GM19099 (cell line): Measurements from ENCODE around the gene IER5L.

Experiments used
- POLR2A ChIP-seq: IDR thresholded peaks from 3 replicates; pipeline ENCODE4 v1.6.1; 2011; ENCODE audit warnings: low read depth; ENCODE audit not compliant: insufficient read length; ENCODE audit errors: extremely low read depth

Gene IER5L

DNA sequence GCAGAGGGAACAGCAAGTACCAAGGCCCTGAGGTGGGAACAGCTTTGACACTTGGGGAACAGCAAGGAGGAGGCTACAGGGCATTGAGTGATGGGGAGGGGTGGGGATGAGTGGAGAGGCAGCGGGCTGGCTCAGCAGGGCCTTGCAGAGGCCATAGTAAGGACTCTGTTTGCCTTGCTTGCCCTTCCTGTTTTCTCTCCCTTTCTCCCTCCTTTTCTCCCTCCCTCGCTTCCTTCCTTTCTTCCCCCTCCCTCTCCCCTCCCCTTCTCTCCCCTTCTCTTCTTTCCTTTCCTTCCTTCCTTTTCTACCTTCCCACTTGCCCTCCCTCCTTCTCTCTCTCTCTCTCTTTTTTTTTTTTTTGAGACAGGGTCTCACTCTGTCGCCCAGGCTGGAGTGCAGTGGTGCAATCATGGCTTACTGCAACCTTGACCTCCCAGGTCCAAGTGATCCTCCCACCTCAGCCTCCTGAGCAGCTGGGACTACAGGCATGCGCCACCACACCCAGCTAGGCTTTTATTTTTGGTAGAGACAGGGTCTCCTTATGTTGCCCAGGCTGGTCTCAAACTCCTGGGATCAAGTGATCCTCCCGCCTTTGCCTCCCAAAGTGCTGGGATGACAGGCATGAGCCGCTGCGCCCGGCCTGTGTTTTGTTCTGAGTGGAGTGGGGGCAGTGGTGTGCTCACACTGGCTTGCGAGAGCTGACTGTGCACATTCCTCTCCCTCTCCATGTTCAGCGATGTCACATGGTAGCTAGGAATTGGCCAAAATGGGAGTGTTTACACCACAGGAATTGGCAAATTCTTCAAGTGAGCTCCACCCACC lies 17.1 kb downstream of the IER5L start:
- TF ChIP-seq POLR2A, result no peak

DNA sequence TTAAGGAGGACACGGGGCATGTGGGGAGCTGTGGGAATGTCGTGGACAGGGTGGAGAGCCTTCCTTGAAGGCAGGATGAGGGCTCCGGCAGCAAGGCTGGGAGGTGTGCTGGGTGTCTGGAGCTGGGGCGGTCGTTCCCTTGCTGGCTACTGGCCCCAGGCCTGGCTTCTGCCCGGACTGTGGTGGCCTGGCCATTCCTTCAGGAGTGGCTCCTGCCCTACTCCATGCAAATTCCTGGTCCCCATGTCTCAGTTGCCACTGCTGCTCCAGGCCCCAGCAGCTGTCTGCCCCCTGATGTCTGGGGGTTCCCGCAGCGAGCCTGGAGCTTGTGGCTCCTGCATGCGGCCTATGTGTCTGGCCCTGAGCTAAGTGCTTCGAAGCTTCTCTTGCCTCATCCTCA lies 21.9 kb downstream of the IER5L start:
- no peak for TF ChIP-seq POLR2A

DNA sequence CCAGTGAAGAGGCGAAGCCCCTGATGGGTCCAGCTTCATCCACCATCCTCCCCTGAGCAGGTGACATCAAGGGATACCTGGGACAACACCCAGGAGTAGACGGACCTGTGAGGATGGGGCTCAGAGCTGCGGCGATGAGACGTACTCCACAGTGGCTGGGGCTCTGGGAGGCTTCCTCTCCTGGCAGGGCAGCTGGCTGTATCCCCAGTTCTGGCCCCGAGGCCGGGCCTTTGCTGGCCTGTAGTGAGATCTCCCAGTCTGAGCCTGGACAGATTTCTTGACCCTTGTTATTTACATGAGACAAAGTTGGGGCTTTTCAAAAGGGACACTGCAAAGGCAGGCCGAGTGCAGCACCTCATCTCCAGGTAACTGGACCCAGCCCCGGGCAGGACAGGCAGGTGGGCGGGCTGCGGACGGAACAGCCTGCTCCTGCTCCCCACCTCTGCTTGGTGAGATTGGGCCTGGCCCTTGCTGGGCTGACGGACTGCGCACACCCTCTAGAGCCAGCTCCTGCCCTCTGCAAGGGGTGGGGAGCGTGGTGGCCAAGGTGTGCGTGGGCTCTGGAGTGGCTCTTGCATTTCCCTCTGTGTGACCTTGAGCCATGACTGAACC lies 23.1 kb downstream of the IER5L start:
- no peak for TF ChIP-seq POLR2A

DNA sequence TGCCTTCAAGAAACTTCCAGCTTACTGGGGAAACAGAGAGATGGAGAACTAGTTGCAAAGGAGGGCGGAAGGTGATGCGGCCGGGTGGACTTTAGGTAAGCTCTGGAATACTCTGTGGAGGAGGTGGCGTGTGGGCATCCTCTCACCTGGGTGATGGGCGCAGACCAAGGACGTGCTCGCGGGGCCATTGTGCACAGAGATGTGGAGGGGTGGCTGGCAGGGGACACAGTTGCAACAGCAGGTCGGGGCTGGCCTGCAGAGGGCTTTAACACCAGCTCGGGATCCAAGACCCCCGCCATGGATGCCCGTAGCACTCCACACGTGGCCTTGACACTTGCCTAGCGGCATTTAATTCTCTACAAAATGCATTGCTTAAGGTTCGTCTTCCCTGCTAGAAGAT lies 26.6 kb downstream of the IER5L start:
- no peak for TF ChIP-seq POLR2A

DNA sequence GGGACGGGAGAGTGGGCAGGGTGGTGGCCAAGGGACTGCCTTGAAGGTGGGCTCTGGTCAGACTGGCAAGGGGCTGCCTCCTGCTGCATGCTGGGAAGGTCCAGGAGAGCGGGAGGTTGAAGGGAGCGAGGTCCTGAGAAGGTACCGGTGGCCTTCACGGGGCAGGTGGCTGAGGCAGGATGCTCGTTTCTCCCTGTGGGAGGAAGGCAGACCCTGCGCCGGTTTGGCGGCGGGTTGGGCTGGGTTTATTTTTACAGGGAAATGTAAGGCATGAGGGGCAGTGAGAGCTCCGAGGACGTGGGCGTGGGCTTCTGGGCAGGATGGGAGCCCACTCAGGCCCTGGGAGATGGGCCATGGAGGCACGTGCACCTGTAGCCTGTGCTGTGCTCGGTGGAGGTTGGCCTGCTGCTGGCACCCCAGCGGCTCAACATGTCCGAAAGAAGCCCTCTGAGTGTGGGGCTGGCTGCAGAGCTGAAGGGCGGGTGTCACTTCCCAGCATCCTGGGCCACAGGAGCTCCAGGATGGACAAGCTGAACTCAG lies 27.3 kb downstream of the IER5L start:
- TF ChIP-seq POLR2A, result no peak

DNA sequence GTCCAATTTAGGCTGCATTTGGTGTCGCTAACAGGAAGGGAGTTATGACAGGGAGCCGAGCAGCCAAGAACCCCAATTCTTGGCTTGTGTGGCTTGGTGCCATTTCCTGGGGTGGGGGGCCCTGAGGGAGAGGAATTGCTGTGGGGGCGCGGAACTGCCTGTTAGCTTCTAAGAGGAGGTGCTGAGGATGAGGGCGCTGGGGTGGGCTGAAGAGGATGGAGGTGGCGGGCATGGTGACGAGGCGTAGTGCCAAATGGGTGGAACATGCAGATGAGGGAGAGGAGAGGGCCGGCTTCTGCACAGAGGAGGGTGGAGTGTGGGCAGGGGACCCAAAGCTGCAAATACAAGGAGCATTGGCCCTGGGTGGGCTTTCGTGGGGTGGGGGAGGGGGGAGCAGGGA lies 27.9 kb downstream of the IER5L start:
- no peak for TF ChIP-seq POLR2A

DNA sequence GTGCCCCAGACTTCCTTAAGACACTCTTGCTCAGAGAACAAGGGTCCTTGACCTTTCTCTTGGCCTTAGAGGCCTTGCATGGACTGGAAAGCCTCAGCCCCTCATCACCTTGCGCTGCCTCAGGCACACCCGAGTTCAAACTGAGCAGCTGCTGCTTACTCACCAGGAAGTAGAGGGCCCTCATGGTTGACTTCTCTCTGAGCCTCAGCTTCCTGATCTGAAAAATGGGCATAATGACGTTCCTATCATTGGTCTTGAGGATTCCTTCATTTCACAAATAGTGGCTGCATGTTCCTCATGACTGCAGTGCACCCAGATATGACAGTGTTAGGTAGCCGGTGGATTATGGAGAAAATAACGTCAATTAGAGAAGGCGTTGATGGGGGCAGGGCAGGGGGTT lies 28.6 kb downstream of the IER5L start:
- TF ChIP-seq POLR2A, result no peak

DNA sequence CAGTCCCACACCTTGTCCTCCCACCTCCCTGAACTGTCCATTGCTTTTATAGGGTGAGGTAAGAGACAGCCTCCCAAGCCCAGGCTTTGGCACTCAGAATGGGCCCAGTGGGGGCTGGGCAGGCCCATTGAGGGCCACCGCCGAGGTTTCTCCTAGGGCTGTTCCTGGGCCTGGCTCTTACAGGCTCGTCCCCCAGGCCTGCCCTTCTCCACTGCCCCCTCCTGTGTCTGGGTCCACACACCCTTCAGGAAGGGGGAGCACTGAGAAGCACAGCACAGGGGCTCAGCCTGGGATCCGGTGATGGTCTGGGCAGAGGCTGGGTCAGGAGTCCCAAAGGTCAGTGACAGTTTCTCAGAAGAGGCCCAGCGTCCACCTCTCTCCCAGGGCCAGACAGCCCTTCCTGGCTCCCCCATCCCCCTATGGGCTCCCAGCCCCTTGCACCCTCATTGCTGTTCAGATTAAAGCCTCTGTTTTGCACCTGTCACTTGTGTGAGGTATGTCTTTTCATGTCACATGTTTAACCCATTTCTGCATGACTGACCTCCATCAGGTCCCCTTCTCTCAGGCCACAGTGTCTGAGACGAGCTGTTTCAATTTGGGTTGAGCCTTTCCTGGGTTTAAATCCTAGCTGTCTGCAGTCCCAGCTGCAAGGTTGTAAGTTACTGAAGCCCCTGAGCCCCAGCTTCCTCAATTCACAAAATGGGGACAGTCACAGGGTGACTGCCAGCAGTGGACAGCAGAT lies 29.4 kb downstream of the IER5L start:
- no peak for TF ChIP-seq POLR2A

DNA sequence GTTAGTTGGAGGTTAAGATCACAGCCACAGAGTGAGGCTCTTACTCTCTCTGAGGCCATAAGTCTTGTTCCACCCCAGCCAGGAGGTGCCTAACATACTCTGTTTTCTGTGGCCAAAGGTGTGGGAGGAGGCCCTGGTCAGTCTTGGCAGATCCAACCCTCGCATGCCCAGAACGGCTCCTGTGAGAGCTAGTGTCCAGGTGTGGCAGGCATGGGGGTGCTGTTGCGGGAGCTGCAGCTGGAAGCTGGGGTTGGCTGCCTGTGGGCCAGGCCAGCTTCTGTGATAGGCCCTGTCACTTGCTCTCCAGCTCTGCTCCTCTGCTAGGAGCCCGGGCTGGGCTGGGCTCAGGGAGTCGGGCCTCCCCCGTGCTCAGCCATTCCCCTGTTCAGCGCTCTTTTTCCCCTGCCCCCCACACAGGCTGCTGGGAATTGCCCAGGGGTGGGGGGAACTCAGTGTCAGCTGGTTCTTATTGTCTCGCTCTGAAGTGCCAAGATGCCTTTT lies 31.6 kb downstream of the IER5L start:
- TF ChIP-seq POLR2A, result no peak

DNA sequence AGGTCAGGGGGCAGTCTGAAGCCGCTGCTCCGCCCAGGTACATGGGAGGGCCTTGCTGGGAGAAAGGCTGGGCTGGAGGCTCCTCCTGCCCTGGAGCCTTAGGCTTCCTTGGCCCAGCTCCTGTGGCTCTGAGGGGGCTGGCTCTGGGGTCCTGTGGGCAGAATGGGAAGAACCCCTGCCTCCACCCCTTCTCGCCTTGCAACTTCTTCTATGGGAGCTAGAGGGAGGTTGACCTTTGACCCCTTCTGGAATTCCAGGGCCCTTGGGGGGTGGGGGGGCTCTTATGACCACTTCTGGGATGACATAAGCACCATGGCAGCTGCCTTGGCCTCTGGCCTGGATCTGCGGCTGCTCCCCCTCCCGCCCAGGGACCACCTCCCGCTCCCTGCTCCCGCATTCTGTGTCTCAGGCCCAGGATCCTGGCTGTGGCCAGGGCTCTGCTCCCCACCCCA lies 32.2 kb downstream of the IER5L start:
- TF ChIP-seq POLR2A, result no peak

DNA sequence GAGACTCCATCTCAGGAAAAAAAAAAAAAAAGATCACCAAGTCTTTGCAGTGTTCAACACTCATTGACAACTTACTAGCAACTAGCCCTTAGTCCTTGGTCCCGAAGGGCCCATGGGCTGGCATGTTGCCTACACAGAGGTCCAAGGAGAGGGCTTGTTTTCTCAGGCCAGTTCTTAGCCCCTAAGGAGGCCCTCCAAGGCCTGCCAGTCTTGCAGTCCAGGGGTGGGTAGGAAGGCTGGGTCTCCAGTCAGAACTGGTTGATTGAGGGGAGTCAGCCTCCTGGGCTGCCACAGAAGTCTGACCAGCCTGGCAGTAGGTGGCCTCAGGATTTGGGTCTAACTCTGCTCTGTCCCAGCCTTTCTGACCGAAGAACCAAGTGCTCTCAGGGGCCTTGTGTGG lies 32.7 kb downstream of the IER5L start:
- no peak for TF ChIP-seq POLR2A

DNA sequence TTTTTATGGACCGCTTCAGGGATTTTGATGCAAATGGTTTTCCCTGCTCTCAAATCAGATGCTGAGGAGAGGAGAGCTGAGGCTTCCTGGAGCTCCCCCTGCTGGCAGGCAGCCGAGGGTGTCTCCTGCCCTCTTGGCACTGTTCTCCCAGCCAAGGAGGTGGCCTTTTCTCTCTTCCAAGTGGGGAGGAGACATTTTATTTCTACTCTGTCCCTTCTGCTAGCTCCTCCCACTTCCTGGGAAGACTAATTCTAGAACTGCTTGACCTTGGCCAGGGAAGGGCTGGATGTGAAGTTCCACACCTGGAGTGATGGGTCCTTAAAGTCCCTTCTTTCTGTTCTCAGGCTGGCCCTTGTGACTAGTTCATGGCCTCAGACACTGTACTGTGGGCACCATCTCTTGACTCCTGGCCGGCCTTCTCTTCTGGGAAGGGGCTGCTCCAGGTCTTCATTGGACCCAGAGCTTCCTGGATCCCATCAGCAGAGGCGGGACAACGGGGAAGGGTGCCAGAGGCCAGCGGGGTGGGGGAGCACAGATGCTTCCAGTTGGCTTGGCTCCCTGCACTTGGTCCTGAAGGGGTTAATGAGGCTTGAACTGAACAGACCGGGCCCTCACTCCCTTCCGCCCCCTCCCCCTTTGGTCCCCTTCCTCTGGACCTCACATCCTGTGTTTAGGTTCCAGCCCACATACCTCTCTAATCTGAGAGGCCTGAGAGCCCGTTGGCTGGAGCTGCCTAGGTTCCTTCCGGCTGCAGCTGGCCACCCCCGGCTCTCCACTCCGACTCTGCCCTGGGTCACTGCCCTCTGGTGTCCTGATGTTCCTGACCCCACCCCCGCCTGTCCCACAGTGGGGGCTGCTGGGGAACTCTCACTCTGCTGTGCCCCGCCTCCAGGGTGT lies 34.8 kb downstream of the IER5L start:
- peak; percentile 12 for TF ChIP-seq POLR2A

DNA sequence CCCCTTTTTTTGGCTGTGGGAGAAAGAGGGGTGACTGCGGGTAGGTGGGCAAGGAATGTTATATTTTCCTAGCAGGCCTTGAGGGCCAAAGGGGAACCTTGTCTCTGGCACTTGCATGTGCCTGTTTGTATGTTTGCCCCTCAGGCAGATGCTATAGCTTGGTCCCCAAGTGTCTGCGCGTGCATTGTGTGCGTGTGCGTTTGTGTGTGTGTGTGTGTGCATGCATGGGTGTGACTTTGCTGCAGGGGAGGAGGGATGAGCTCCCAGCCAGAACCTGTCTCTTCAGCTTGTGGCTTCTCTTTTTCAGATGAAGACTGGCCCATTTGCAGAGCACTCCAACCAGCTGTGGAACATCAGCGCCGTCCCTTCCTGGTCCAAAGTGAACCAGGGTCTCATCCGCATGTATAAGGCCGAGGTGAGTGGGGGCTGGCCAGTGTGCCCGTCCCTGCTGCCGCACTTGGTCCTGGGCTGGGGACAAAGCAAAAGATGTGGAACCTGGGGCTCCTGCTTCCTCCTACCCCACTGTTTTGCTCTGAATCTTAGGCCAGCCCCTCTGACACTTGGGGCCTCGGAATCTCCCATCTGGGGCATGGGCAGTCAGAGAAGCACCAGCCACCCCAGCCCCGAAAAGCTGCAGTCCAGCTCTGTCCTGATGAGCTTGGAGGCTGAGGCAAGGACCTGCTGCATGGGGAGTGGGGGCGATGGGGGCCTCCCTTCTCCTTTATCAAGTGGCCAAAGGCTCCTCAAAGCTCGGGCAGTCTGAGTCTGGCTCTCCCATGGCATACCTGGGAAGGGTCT lies 35.7 kb downstream of the IER5L start:
- TF ChIP-seq POLR2A, result peak; percentile 4
